OCI-LY7 (cell line): Measurements from ENCODE around the gene ZBTB49. TPM values are rescaled to one million over a fixed set of nuclear protein-coding genes. Genes with fewer than 3 reads are reported as not detected.

Source experiments
- BruUV-seq: library from RNA; stranded (reverse); fragments of 400-500 nt; replicated peaks from 2 replicates; lab custom pipeline; 2021; lab: Mats Ljungman, UMichigan
- CTCF ChIA-PET: fragments of 300-600 bp; sonication (Branson Sonifier 250); formaldehyde crosslinking; loops from one replicate; lab custom pipeline; 2022; ENCODE audit warnings: antibody characterized with exemption; ENCODE audit not compliant: unreplicated experiment; lab: Charles Lee
- POLR2A ChIA-PET: fragments of 300-600 bp; sonication (Branson Sonifier 250); formaldehyde crosslinking; loops from one replicate; lab custom pipeline; 2022; ENCODE audit warnings: antibody characterized with exemption; lab: Charles Lee
- DNase-seq: peaks from one replicate; pipeline ENCODE4 v3.0.0-alpha.2; 2015; ENCODE audit warnings: low spot score
- H2AFZ ChIP-seq: fragments of 200-600 bp; sonication (generic), shearing (Covaris generic); 2 replicates; pipeline ENCODE4 v1.6.1; 2014; ENCODE audit warnings: mild to moderate bottlenecking, antibody characterized with exemption, low read length, moderate library complexity
- H3K27ac ChIP-seq: fragments of 200-600 bp; sonication (generic); 2 replicates; pipeline ENCODE4 v1.5.1; 2014; ENCODE audit warnings: mixed run types, low read depth, mild to moderate bottlenecking, moderate library complexity, low read length, inconsistent platforms; ENCODE audit not compliant: poor library complexity, severe bottlenecking
- H3K36me3 ChIP-seq: fragments of 200-600 bp; sonication (generic); 2 replicates; pipeline ENCODE4 v1.6.1; 2014; ENCODE audit warnings: mild to moderate bottlenecking, antibody characterized with exemption, low read length, moderate library complexity, mixed read lengths; ENCODE audit not compliant: insufficient read depth
- H3K4me1 ChIP-seq: fragments of 200-600 bp; sonication (generic); 2 replicates; pipeline ENCODE4 v1.5.1; 2014; ENCODE audit warnings: mild to moderate bottlenecking, low read length; ENCODE audit not compliant: insufficient read depth, poor library complexity, severe bottlenecking
- H3K4me2 ChIP-seq: fragments of 200-600 bp; sonication (generic); 2 replicates; pipeline ENCODE4 v1.6.1; 2014; ENCODE audit warnings: mild to moderate bottlenecking, low read length
- H3K4me3 ChIP-seq: fragments of 200-600 bp; sonication (generic); 2 replicates; pipeline ENCODE4 v1.5.1; 2014; ENCODE audit warnings: mild to moderate bottlenecking, low read depth, low read length; ENCODE audit not compliant: poor library complexity, severe bottlenecking
- H3K79me2 ChIP-seq: fragments of 200-600 bp; sonication (generic); 2 replicates; pipeline ENCODE4 v1.6.1; 2016; ENCODE audit warnings: low read depth, mild to moderate bottlenecking, low read length, moderate library complexity, mixed read lengths; ENCODE audit not compliant: insufficient read depth
- H3K9me2 ChIP-seq: fragments of 200-600 bp; sonication (generic); 2 replicates; pipeline ENCODE4 v1.6.1; 2016; ENCODE audit warnings: mild to moderate bottlenecking, low read length, mixed read lengths; ENCODE audit not compliant: insufficient read depth
- H3K9me3 ChIP-seq: fragments of 200-600 bp; sonication (generic); 2 replicates; pipeline ENCODE4 v1.6.1; 2014; ENCODE audit warnings: mild to moderate bottlenecking, mixed run types, low read length, mixed read lengths
- H4K20me1 ChIP-seq: fragments of 200-600 bp; sonication (generic); 2 replicates; pipeline ENCODE4 v1.6.1; 2014; ENCODE audit warnings: mild to moderate bottlenecking, antibody characterized with exemption, low read length, moderate library complexity, mixed read lengths; ENCODE audit not compliant: insufficient read depth
- CTCF ChIP-seq: fragments of 200-600 bp; sonication (generic); conservative IDR thresholded peaks from 2 replicates; pipeline ENCODE4 v1.5.1; 2014; ENCODE audit warnings: mild to moderate bottlenecking, antibody characterized with exemption, low read length, moderate library complexity, mixed read lengths
- EZH2phosphoT487 ChIP-seq: fragments of 200-600 bp; sonication (generic); IDR thresholded peaks from 2 replicates; pipeline ENCODE4 v1.6.1; 2018; ENCODE audit warnings: low read depth, borderline replicate concordance, mild to moderate bottlenecking, mixed run types, antibody characterized with exemption, low read length, moderate library complexity, mixed read lengths
- intact Hi-C: fragments of 100-400 bp; cut with micrococcal nuclease; formaldehyde crosslinking; loops from one replicate; pipeline ENCODE4 v1.10.0; 2022; ENCODE audit not compliant: unreplicated experiment
- total RNA-seq, 2 experiments: library from RNA; depleted of rRNA in 1 of 2; stranded (reverse); fragments of >200 nt in 1 of 2; shearing (Covaris generic) in 1 of 2; gene quantifications; 2 replicates each; pipeline ENCODE4 v1.2.3, GENCODE V29; 2014 to 2022

The ZBTB49 gene
- total RNA-seq, 2 experiments from 2014 or later: 6.5 to 8.7 TPM

GRCh38 chr4:4269856-4270255 is 20.2 kb upstream of the ZBTB49 start:
- no peak overlapping the region for H3K4me2 ChIP-seq
- no peak overlapping the region for H3K4me3 ChIP-seq
- H3K79me2 ChIP-seq: no peaks in the 10 kb centered on the region
- H3K9me2 ChIP-seq: no peaks in the 10 kb centered on the region
- no TSS peak for BruUV-seq
- no peaks in the 10 kb centered on the region for H3K4me1 ChIP-seq
- H3K9me3 ChIP-seq: no peaks in the 10 kb centered on the region
- CTCF ChIA-PET: no interaction called here
- TF ChIP-seq CTCF: no peak
- TF ChIP-seq EZH2phosphoT487: no peak
- no peak overlapping the region for H2AFZ ChIP-seq
- H3K36me3 ChIP-seq: peaks cover 93% of the 10 kb centered on the region
- intact Hi-C loops: no loop called here
- H4K20me1 ChIP-seq: no peaks in the 10 kb centered on the region
- no peak for DNase-seq
- no peak overlapping the region for H3K27ac ChIP-seq
- POLR2A ChIA-PET: no interaction called here

GRCh38 chr4:4270529-4270928 is 19.5 kb upstream of the ZBTB49 start:
- ChIA-PET POLR2A (no interaction called here), CTCF (no interaction called here)
- Histone ChIP-seq H3K9me3 (no peaks in the 10 kb centered on the region), H3K4me3 (no peak overlapping the region), H4K20me1 (no peaks in the 10 kb centered on the region), H3K27ac (no peak overlapping the region), H3K79me2 (no peaks in the 10 kb centered on the region), H3K36me3 (peaks cover 98% of the 10 kb centered on the region), H3K4me1 (no peaks in the 10 kb centered on the region), H2AFZ (no peak overlapping the region), H3K4me2 (no peak overlapping the region), H3K9me2 (no peaks in the 10 kb centered on the region)
- no TSS peak for BruUV-seq
- DNase-seq: no peak
- TF ChIP-seq CTCF: no peak
- TF ChIP-seq EZH2phosphoT487: no peak
- intact Hi-C loops: no loop called here

- no peak for TF ChIP-seq EZH2phosphoT487
- TF ChIP-seq CTCF: peak; percentile 44
- Histone ChIP-seq H3K27ac (no peak overlapping the region), H3K4me1 (no peaks in the 10 kb centered on the region), H3K9me2 (no peaks in the 10 kb centered on the region), H2AFZ (no peak overlapping the region), H3K79me2 (no peaks in the 10 kb centered on the region), H3K4me3 (no peak overlapping the region), H3K4me2 (no peak overlapping the region), H3K36me3 (peaks cover 92% of the 10 kb centered on the region), H3K9me3 (no peaks in the 10 kb centered on the region), H4K20me1 (no peaks in the 10 kb centered on the region)
- no peak for DNase-seq
- intact Hi-C loops: no loop called here
- BruUV-seq: no TSS peak
- ChIA-PET CTCF (no interaction called here), POLR2A (interaction anchor here (0.5 kb wide), 1 partner anchor 20 kb away, joined by 3 read pairs; no protein-coding TSS in a partner anchor)
These were observed 18.1 kb upstream of the ZBTB49 start for GRCh38 chr4:4271912-4272311.
